Uterus (tissue), 4 donors: ENCODE results near the gene SMARCC2. TPM values are rescaled to one million over a fixed set of nuclear protein-coding genes. Genes with fewer than 3 reads are reported as not detected.
A peak's percentile ranks its signal among the peaks of the same experiment; 100 is the strongest.

Source experiments
- DNase-seq, 2 donors: peaks; one replicate each; pipeline ENCODE4 v3.0.0-alpha.2; 2019 to 2020
- H3K27ac ChIP-seq, 2 donors: fragments of 200-600 bp; sonication (generic); 1 replicate in 1 of 2; 2 replicates in 1 of 2; pipeline ENCODE4 v1.5.1; 2016 to 2018
- H3K27me3 ChIP-seq, 2 donors: fragments of 200-600 bp; sonication (generic); one replicate each; pipeline ENCODE4 v1.5.1; 2018 to 2019; ENCODE audit warnings: control low read depth in 1 of 2
- H3K36me3 ChIP-seq, 2 donors: fragments of 200-600 bp; sonication (generic); one replicate each; pipeline ENCODE4 v1.5.1; 2019; ENCODE audit warnings: control low read depth in 1 of 2
- H3K4me1 ChIP-seq, 2 donors: fragments of 200-600 bp; sonication (generic); one replicate each; pipeline ENCODE4 v1.5.1; 2018 to 2019; ENCODE audit warnings: control low read depth in 1 of 2
- H3K4me3 ChIP-seq, 2 donors: fragments of 200-600 bp; sonication (generic); 1 replicate in 1 of 2; 2 replicates in 1 of 2; pipeline ENCODE4 v1.5.1; 2018 to 2019; ENCODE audit warnings: mild to moderate bottlenecking in 1 of 2
- H3K9me3 ChIP-seq, 2 donors: fragments of 200-600 bp; sonication (generic); one replicate each; pipeline ENCODE4 v1.5.1; 2019; ENCODE audit warnings: control low read depth in 1 of 2
- CTCF ChIP-seq, 4 experiments: fragments of 200-600 bp in 2 of 4; fragments of 450-650 bp in 2 of 4; sonication (generic) in 2 of 4; IDR thresholded peaks; one replicate each; pipeline ENCODE4 v1.5.1; 2016 to 2019; ENCODE audit warnings: antibody characterized with exemption in 4 of 4, mild to moderate bottlenecking in 2 of 4, moderate library complexity in 1 of 4
- POLR2A ChIP-seq, 2 donors: fragments of 450-650 bp; IDR thresholded peaks; one replicate each; pipeline ENCODE4 v1.6.1; 2016; ENCODE audit warnings: antibody characterized with exemption in 2 of 2, mild to moderate bottlenecking in 1 of 2, moderate library complexity in 1 of 2
- intact Hi-C: fragments of 100-400 bp; cut with DNase I; formaldehyde crosslinking; loops from one replicate; pipeline ENCODE4 v1.15.1; 2023; ENCODE audit warnings: low total_unique reads
- total RNA-seq, 4 donors: library from RNA; depleted of rRNA in 3 of 4; stranded (reverse); fragments of >200 nt in 3 of 4; gene quantifications; one replicate each; pipeline versions ENCODE4 v1.1.0 to v1.2.4, GENCODE V29; 2014 to 2023
- donor health status: DM: yes; HTN: yes; CAD: no.

The SMARCC2 gene
- total RNA-seq, 4 donors from 2014 or later, result 63.2 to 214 (median 81.0) TPM

DNA sequence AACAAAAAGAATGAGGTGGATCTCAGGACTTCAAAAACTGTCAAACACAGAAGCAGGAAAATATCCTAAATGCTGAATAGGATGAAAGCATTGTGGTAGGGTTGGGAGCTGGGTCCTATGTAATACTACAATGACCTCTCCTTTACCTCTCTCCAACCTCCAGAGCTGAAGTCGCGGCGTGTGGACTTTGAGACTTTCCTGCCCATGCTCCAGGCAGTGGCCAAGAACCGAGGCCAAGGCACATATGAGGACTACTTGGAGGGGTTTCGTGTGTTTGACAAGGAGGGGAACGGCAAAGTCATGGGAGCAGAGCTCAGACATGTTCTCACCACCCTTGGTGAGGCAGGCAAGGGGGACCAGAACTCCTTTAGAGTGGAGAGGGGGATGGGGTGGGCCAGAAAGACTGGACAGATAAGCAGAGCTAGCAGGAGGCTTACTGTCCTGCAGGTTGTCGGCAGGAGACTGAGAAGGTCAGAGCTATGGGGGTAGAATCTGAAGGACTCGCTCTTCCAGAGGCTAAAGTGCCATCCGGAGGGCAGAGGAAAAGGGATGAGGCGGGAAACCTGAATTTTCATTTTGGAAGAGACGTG lies 33.9 kb downstream of the SMARCC2 start:
- DNase-seq, result no peak
- H3K27me3 ChIP-seq, result no peaks in the 10 kb centered on the region
- no peaks in the 10 kb centered on the region for H3K36me3 ChIP-seq
- no peak for TF ChIP-seq POLR2A (IDR thresholded peaks at IDR 0.05)
- no peak for TF ChIP-seq CTCF (IDR thresholded peaks at IDR 0.05)
- H3K4me1 ChIP-seq, result peaks cover 6 to 7% of the 10 kb centered on the region in 2 donors
- intact Hi-C loops, result no loop called here
- no peak overlapping the region for H3K27ac ChIP-seq
- no peak overlapping the region for H3K4me3 ChIP-seq
- no peaks in the 10 kb centered on the region for H3K9me3 ChIP-seq

GRCh38 chr12:56154818-56155217 lies 34.5 kb downstream of the SMARCC2 start:
- intact Hi-C loops, result no loop called here
- Histone ChIP-seq H3K9me3 (no peaks in the 10 kb centered on the region), H3K27me3 (no peaks in the 10 kb centered on the region), H3K36me3 (no peaks in the 10 kb centered on the region), H3K4me3 (no peak overlapping the region), H3K4me1 (peaks cover 6 to 7% of the 10 kb centered on the region in 2 donors), H3K27ac (no peak overlapping the region)
- DNase-seq, result no peak
- TF ChIP-seq CTCF (IDR thresholded peaks at IDR 0.05), result no peak
- no peak for TF ChIP-seq POLR2A (IDR thresholded peaks at IDR 0.05)

DNA sequence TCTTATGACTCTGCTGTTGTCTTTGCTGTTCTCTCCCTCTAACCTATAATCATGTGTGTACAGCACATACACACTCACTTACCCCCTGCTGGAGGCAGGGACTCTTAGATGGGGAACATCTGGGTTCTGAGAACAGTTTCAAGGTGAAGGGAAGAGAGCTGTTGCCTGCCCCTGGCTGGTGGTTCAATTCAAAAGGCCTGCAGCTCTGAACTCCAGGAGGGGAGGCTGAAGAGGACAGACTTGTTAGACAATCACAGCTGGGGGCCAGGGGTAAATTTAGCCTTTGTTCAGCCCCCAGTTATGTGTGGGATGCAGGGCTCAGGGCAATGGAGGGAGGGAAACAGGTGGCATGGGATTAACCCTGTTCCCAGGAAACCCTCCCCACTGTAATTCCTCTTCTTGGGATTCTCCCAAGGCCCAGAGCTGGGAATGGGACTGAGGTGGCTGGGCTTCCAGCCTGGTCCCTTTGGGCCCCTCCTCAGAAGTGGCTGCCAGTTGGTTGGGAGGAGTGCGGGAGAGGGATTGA lies 35.0 kb downstream of the SMARCC2 start:
- DNase-seq, result no peak
- no peak overlapping the region for H3K27ac ChIP-seq
- no peaks in the 10 kb centered on the region for H3K36me3 ChIP-seq
- H3K4me3 ChIP-seq, result no peak overlapping the region
- H3K9me3 ChIP-seq, result no peaks in the 10 kb centered on the region
- peaks cover 6 to 7% of the 10 kb centered on the region in 2 donors for H3K4me1 ChIP-seq
- TF ChIP-seq POLR2A (IDR thresholded peaks at IDR 0.05) (no peak), CTCF (IDR thresholded peaks at IDR 0.05) (no peak)
- intact Hi-C loops, result no loop called here
- H3K27me3 ChIP-seq, result no peaks in the 10 kb centered on the region

- intact Hi-C loops, result no loop called here
- no peak for DNase-seq
- peak overlapping the region; percentile 20 to 90 for H3K27ac ChIP-seq
- H3K9me3 ChIP-seq, result no peaks in the 10 kb centered on the region
- no peaks in the 10 kb centered on the region for H3K36me3 ChIP-seq
- H3K27me3 ChIP-seq, result no peaks in the 10 kb centered on the region
- TF ChIP-seq POLR2A (IDR thresholded peaks at IDR 0.05) (no peak), CTCF (IDR thresholded peaks at IDR 0.05) (no peak)
- H3K4me3 ChIP-seq, result no peak overlapping the region
- H3K4me1 ChIP-seq, result peaks cover 6 to 7% of the 10 kb centered on the region in 2 donors
These were observed 35.6 kb downstream of the SMARCC2 start for GRCh38 chr12:56153678-56154065.

- Histone ChIP-seq H3K36me3 (no peaks in the 10 kb centered on the region), H3K4me1 (peaks cover 6 to 7% of the 10 kb centered on the region in 2 donors), H3K9me3 (no peaks in the 10 kb centered on the region), H3K4me3 (peak overlapping the region; percentile 59 to 60), H3K27me3 (no peaks in the 10 kb centered on the region), H3K27ac (peak overlapping the region; percentile 90 to 91)
- DNase-seq, result no peak
- intact Hi-C loops, result no loop called here
- TF ChIP-seq CTCF (IDR thresholded peaks at IDR 0.05) (no peak), POLR2A (IDR thresholded peaks at IDR 0.05) (no peak)
These were observed 36.3 kb downstream of the SMARCC2 start for GRCh38 chr12:56152756-56153677.
